HepG2 (cell line): ENCODE data around the gene NME4.
"Not testable (repeated sequence)": the region's sequence is repeated elsewhere in the genome, so short reads cannot be mapped to it uniquely, and the experiment has no call there.

Experiments used
- CBFB ChIP-seq: sonication (generic); formaldehyde crosslinking; IDR thresholded peaks from 2 replicates; pipeline ENCODE4 v1.4.0; 2020; ENCODE audit warnings: missing genetic modification reagents
- CTCF ChIP-seq: sonication (generic); formaldehyde crosslinking; IDR thresholded peaks from 2 replicates; pipeline ENCODE4 v1.5.0; 2020; ENCODE audit warnings: mild to moderate bottlenecking, missing genetic modification reagents, moderate library complexity
- KIAA2018 ChIP-seq: sonication (generic); formaldehyde crosslinking; IDR thresholded peaks from 2 replicates; pipeline ENCODE4 v1.5.0; 2020; ENCODE audit warnings: mild to moderate bottlenecking, missing genetic modification reagents, borderline replicate concordance
- RELA ChIP-seq: sonication (generic); formaldehyde crosslinking; IDR thresholded peaks from 2 replicates; pipeline ENCODE4 v1.4.0; 2020; ENCODE audit warnings: missing genetic modification reagents
- SP1 ChIP-seq, 2 experiments: fragments of 450-650 bp in 1 of 2; sonication (generic) in 1 of 2; formaldehyde crosslinking in 1 of 2; IDR thresholded peaks; 2 replicates each; pipeline versions ENCODE4 v1.4.0 to v1.6.1; 2016 to 2020; ENCODE audit warnings: missing genetic modification reagents in 1 of 2
- ZNF570 ChIP-seq: sonication (generic); formaldehyde crosslinking; IDR thresholded peaks from 2 replicates; pipeline ENCODE4 v1.4.0; 2020; ENCODE audit warnings: mild to moderate bottlenecking, missing genetic modification reagents, borderline replicate concordance

GRCh38 chr16:348495-348894, 48.5 kb upstream of the NME4 start:
- TF ChIP-seq RELA (CRISPR knock-in tag); CTCF (CRISPR knock-in tag); CBFB; KIAA2018 (CRISPR knock-in tag); ZNF570 (CRISPR knock-in tag); SP1 (IDR thresholded peaks at IDR 0.05); SP1 (CRISPR knock-in tag; IDR thresholded peaks at IDR 0.05): not testable (repeated sequence)
